SK-N-SH (cell line): Measurements from ENCODE around the gene FLT1. TPM values are rescaled to one million over a fixed set of nuclear protein-coding genes. Genes with fewer than 3 reads are reported as not detected.

Source experiments
- CTCF ChIA-PET: fragments of 300-600, 350-600 bp; formaldehyde crosslinking; extraction: SDS; loops from one replicate; lab custom pipeline; 2021; lab: Yijun Ruan, JAX
- POLR2A ChIA-PET: fragments of 350-600 bp; sonication (Branson Sonifier 250); formaldehyde crosslinking; extraction: SDS; loops from one replicate; lab custom pipeline; 2020; ENCODE audit warnings: antibody characterized with exemption, inconsistent platforms; lab: Yijun Ruan, JAX
- DNase-seq: peaks from one replicate; pipeline ENCODE4 v3.0.0; 2012
- H2AFZ ChIP-seq: fragments of 200-600 bp; sonication (generic); 2 replicates; pipeline ENCODE4 v1.8.1; 2016; ENCODE audit warnings: antibody characterized with exemption, mild to moderate bottlenecking, low read depth
- H3F3A ChIP-seq: fragments of 200-600 bp; sonication (generic); replicated peaks from 2 replicates; pipeline ENCODE3; 2016; ENCODE audit warnings: antibody characterized with exemption, mild to moderate bottlenecking; ENCODE audit not compliant: insufficient read depth
- H3K27ac ChIP-seq, 2 experiments: fragments of 200-500 bp in 1 of 2; fragments of 200-600 bp in 1 of 2; sonication (Bioruptor generic) in 1 of 2; sonication (generic), shearing (Covaris generic) in 1 of 2; 2 replicates each; pipeline versions ENCODE4 v1.5.1 to v1.6.1; 2014 to 2016; ENCODE audit warnings: low read depth in 2 of 2, inconsistent platforms in 1 of 2, low read length in 1 of 2, mild to moderate bottlenecking in 1 of 2, mixed read lengths in 1 of 2
- H3K27me3 ChIP-seq: fragments of 200-600 bp; sonication (generic), shearing (Covaris generic); 2 replicates; pipeline ENCODE4 v1.6.1; 2016; ENCODE audit warnings: mixed run types; ENCODE audit not compliant: insufficient read depth
- H3K36me3 ChIP-seq, 2 experiments: fragments of 200-500 bp in 1 of 2; fragments of 200-600 bp in 1 of 2; sonication (Bioruptor generic) in 1 of 2; sonication (generic) in 1 of 2; replicated peaks in 1 of 2; 2 replicates each; pipeline versions ENCODE3 to v1.5.1; 2014 to 2016; ENCODE audit warnings: low read length in 1 of 2, mild to moderate bottlenecking in 1 of 2; ENCODE audit not compliant: insufficient read depth in 2 of 2, control insufficient read depth in 1 of 2
- H3K4me1 ChIP-seq, 2 experiments: fragments of 200-500 bp in 1 of 2; fragments of 200-600 bp in 1 of 2; sonication (Bioruptor generic) in 1 of 2; sonication (generic), shearing (Covaris generic) in 1 of 2; 2 replicates each; pipeline versions ENCODE4 v1.5.1 to v1.6.1; 2014 to 2016; ENCODE audit warnings: low read depth in 1 of 2, low read length in 1 of 2, mixed run types in 1 of 2; ENCODE audit not compliant: insufficient read depth in 2 of 2, control insufficient read depth in 1 of 2
- H3K4me2 ChIP-seq: fragments of 200-600 bp; sonication (generic), shearing (Covaris generic); 2 replicates; pipeline ENCODE4 v1.6.1; 2017; ENCODE audit warnings: mixed run types
- H3K4me3 ChIP-seq, 2 experiments: fragments of 200-500 bp in 1 of 2; fragments of 200-600 bp in 1 of 2; sonication (Bioruptor generic) in 1 of 2; sonication (generic), shearing (Covaris generic) in 1 of 2; 2 replicates each; pipeline versions ENCODE4 v1.5.1 to v1.8.1; 2014 to 2016; ENCODE audit warnings: low read depth in 2 of 2, inconsistent platforms in 1 of 2, low read length in 1 of 2, mild to moderate bottlenecking in 1 of 2, mixed read lengths in 1 of 2, moderate library complexity in 1 of 2
- H3K79me2 ChIP-seq: fragments of 200-600 bp; sonication (generic); 2 replicates; pipeline ENCODE4 v1.8.1; 2017; ENCODE audit warnings: mild to moderate bottlenecking; ENCODE audit not compliant: insufficient read depth
- H3K9ac ChIP-seq: fragments of 200-600 bp; sonication (generic); 2 replicates; pipeline ENCODE4 v1.6.1; 2017; ENCODE audit warnings: mixed run types
- H3K9me2 ChIP-seq: fragments of 200-600 bp; sonication (generic); 2 replicates; pipeline ENCODE4 v1.6.1; 2017; ENCODE audit warnings: mixed run types
- H3K9me3 ChIP-seq: fragments of 200-600 bp; sonication (generic); 2 replicates; pipeline ENCODE4 v1.6.1; 2017; ENCODE audit warnings: mixed run types, mild to moderate bottlenecking, moderate library complexity
- H4K20me1 ChIP-seq: fragments of 200-600 bp; sonication (generic); 2 replicates; pipeline ENCODE4 v1.6.1; 2017; ENCODE audit warnings: mild to moderate bottlenecking, mixed run types; ENCODE audit not compliant: insufficient read depth
- CHD2 ChIP-seq: fragments of 150-350 bp; IDR thresholded peaks from 2 replicates; pipeline ENCODE4 v1.6.1; 2018; ENCODE audit warnings: low read length; ENCODE audit not compliant: partially characterized antibody
- FOSL2 ChIP-seq: IDR thresholded peaks from 2 replicates; pipeline ENCODE4 v1.4.0; 2012; ENCODE audit warnings: low read depth, mild to moderate bottlenecking, moderate library complexity, borderline replicate concordance
- FOXJ3 ChIP-seq: sonication (generic); formaldehyde crosslinking; IDR thresholded peaks from 2 replicates; pipeline ENCODE4 v1.5.1; 2020; ENCODE audit warnings: mild to moderate bottlenecking, missing genetic modification reagents
- FOXM1 ChIP-seq: IDR thresholded peaks from 2 replicates; pipeline ENCODE4 v1.4.0; 2012; ENCODE audit warnings: low read depth, mild to moderate bottlenecking
- MXI1 ChIP-seq: IDR thresholded peaks from 2 replicates; pipeline ENCODE4 v1.6.1; 2012; ENCODE audit warnings: mild to moderate bottlenecking, low read depth, low read length, improper control_type of control experiment
- NFIC ChIP-seq: IDR thresholded peaks from 2 replicates; pipeline ENCODE4 v1.4.0; 2012; ENCODE audit warnings: borderline replicate concordance
- NRF1 ChIP-seq: IDR thresholded peaks from 2 replicates; pipeline ENCODE4 v1.6.1; 2012; ENCODE audit warnings: low read depth, mild to moderate bottlenecking, low read length
- RAD21 ChIP-seq: IDR thresholded peaks from 2 replicates; pipeline ENCODE4 v1.6.1; 2012; ENCODE audit warnings: mild to moderate bottlenecking, low read length
- RCOR1 ChIP-seq: fragments of 150-350 bp; IDR thresholded peaks from 2 replicates; pipeline ENCODE4 v1.6.1; 2017; ENCODE audit warnings: antibody characterized with exemption, low read length
- REST ChIP-seq: IDR thresholded peaks from 2 replicates; pipeline ENCODE4 v1.6.1; 2012; ENCODE audit warnings: mild to moderate bottlenecking, low read depth, low read length, moderate library complexity
- RFX5 ChIP-seq: IDR thresholded peaks from 2 replicates; pipeline ENCODE4 v1.6.1; 2012; ENCODE audit warnings: mild to moderate bottlenecking, improper control_type of control experiment, low read length
- RXRA ChIP-seq: IDR thresholded peaks from 2 replicates; pipeline ENCODE4 v1.4.0; 2012; ENCODE audit warnings: low read depth, mild to moderate bottlenecking, borderline replicate concordance
- SMC3 ChIP-seq: IDR thresholded peaks from 2 replicates; pipeline ENCODE4 v1.6.1; 2012; ENCODE audit warnings: low read depth, low read length, improper control_type of control experiment
- TAF1 ChIP-seq: IDR thresholded peaks from 2 replicates; pipeline ENCODE4 v1.6.1; 2012; ENCODE audit warnings: low read depth, mild to moderate bottlenecking, low read length, moderate library complexity, borderline replicate concordance
- TEAD4 ChIP-seq: IDR thresholded peaks from 2 replicates; pipeline ENCODE4 v1.4.0; 2012; ENCODE audit warnings: mild to moderate bottlenecking, borderline replicate concordance; ENCODE audit not compliant: insufficient read depth
- USF1 ChIP-seq: IDR thresholded peaks from 2 replicates; pipeline ENCODE4 v1.4.0; 2012; ENCODE audit warnings: low read depth, borderline replicate concordance
- WGBS: methylation state at CpG from one replicate; pipeline ENCODE4 v1.1.6; 2017; ENCODE audit warnings: low lambda C conversion rate; 5-methylcytosine and 5-hydroxymethylcytosine counted together
- polyA plus RNA-seq, 3 experiments: library from polyadenylated mRNA; depleted of rRNA; stranded (reverse); fragments of >200 nt; gene quantifications; 2 replicates each; pipeline ENCODE4 v1.2.3, GENCODE V29; 2012
- TF ChIP-seq, protein P1 (sequence below): fragments of 200-600 bp; sonication (generic); IDR thresholded peaks from 2 replicates; pipeline ENCODE4 v1.6.1; 2017; ENCODE audit warnings: antibody characterized with exemption, mild to moderate bottlenecking, moderate library complexity
- TF ChIP-seq, protein P2 (sequence below): fragments of 150-350 bp; IDR thresholded peaks from 2 replicates; pipeline ENCODE4 v1.6.1; 2017; ENCODE audit warnings: antibody characterized with exemption, low read length, low read depth, borderline replicate concordance

FLT1 gene
- polyA plus RNA-seq, 1 of the 3 experiments (the other 2 are of a cell fraction) = 0.20 TPM

DNA sequence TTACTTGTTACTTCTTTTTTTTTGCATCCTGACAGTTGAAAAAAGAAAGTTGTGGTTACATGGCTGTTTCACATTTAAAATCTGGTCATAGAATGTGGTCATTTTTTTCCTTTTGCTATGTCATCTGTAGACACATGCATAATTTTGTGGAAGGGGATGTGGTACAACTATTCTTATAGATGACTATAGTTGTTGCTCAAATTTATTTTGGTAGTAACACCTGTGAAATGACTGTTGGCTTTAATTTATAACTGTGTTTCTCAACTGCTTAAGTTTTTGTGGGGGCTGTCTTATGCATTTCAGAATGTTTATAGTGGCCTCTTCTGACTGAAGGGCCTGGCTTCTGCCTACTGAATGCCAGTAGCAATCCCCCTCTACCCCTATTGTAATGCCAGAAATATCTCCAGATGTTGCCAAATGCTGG is 226.1 kb downstream of the FLT1 start:
- Histone ChIP-seq H4K20me1 (no peaks in the 10 kb centered on the region), H3K4me3 (no peak overlapping the region), H3K9ac (no peak overlapping the region), H3K9me3 (no peaks in the 10 kb centered on the region), H3K9me2 (no peaks in the 10 kb centered on the region), H2AFZ (no peak overlapping the region), H3K27me3 (no peaks in the 10 kb centered on the region), H3K4me2 (no peak overlapping the region), H3F3A (peaks cover 4% of the 10 kb centered on the region), H3K4me1 (no peaks in the 10 kb centered on the region), H3K79me2 (no peaks in the 10 kb centered on the region), H3K27ac (no peak overlapping the region), H3K36me3 (peaks cover 40 to 41% of the 10 kb centered on the region in 2 experiments)
- POLR2A ChIA-PET = no interaction called here
- TF ChIP-seq NFIC = no peak
- TF ChIP-seq RCOR1 = no peak
- TF ChIP-seq REST = no peak
- TF ChIP-seq NRF1 = no peak
- TF ChIP-seq MXI1 = no peak
- no peak for TF ChIP-seq RAD21
- TF ChIP-seq CHD2 = no peak
- TF ChIP-seq FOXM1 = no peak
- TF ChIP-seq RFX5 = no peak
- TF ChIP-seq USF1 = no peak
- TF ChIP-seq, protein P1, sequence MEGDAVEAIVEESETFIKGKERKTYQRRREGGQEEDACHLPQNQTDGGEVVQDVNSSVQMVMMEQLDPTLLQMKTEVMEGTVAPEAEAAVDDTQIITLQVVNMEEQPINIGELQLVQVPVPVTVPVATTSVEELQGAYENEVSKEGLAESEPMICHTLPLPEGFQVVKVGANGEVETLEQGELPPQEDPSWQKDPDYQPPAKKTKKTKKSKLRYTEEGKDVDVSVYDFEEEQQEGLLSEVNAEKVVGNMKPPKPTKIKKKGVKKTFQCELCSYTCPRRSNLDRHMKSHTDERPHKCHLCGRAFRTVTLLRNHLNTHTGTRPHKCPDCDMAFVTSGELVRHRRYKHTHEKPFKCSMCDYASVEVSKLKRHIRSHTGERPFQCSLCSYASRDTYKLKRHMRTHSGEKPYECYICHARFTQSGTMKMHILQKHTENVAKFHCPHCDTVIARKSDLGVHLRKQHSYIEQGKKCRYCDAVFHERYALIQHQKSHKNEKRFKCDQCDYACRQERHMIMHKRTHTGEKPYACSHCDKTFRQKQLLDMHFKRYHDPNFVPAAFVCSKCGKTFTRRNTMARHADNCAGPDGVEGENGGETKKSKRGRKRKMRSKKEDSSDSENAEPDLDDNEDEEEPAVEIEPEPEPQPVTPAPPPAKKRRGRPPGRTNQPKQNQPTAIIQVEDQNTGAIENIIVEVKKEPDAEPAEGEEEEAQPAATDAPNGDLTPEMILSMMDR = no peak
- CTCF ChIA-PET = no interaction called here
- no peak for DNase-seq

- POLR2A ChIA-PET = no interaction called here
- Histone ChIP-seq H2AFZ (no peak overlapping the region), H3K79me2 (no peaks in the 10 kb centered on the region), H3K27ac (no peak overlapping the region), H3K9ac (no peak overlapping the region), H3K4me1 (no peaks in the 10 kb centered on the region), H3K4me3 (no peak overlapping the region), H3K9me2 (no peaks in the 10 kb centered on the region), H4K20me1 (no peaks in the 10 kb centered on the region), H3K27me3 (no peaks in the 10 kb centered on the region), H3F3A (peaks cover 4% of the 10 kb centered on the region), H3K4me2 (no peak overlapping the region), H3K9me3 (no peaks in the 10 kb centered on the region), H3K36me3 (peaks cover 41 to 45% of the 10 kb centered on the region in 2 experiments)
- DNase-seq = no peak
- WGBS = 96% methylated on average over 4 of the region's 4 CpGs
- CTCF ChIA-PET = no interaction called here
- TF ChIP-seq USF1 (no peak), FOSL2 (no peak), NRF1 (no peak), RXRA (no peak), TAF1 (no peak), RAD21 (no peak), NFIC (no peak), FOXJ3 (CRISPR knock-in tag) (no peak), TEAD4 (no peak), SMC3 (no peak)
- TF ChIP-seq, protein P1 = no peak
- TF ChIP-seq, protein P2, sequence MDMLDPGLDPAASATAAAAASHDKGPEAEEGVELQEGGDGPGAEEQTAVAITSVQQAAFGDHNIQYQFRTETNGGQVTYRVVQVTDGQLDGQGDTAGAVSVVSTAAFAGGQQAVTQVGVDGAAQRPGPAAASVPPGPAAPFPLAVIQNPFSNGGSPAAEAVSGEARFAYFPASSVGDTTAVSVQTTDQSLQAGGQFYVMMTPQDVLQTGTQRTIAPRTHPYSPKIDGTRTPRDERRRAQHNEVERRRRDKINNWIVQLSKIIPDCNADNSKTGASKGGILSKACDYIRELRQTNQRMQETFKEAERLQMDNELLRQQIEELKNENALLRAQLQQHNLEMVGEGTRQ = no peak
Measured at GRCh38 chr13:28267497-28267896, 227.4 kb downstream of the FLT1 start.
